ENCODE data around the gene IGFALS. TPM values are rescaled to one million over a fixed set of nuclear protein-coding genes. Genes with fewer than 3 reads are reported as not detected.

The IGFALS gene
- total and polyA plus RNA-seq, 2 experiments from 2014 or later, result 0.16 TPM; not detected in 1

- TF ChIP-seq EZH2 (IDR thresholded peaks at IDR 0.05; ENCODE audit: low read depth, unreplicated experiment), result no peak
- TF ChIP-seq JUNB (IDR thresholded peaks at IDR 0.05; ENCODE audit: unreplicated experiment), result no peak
- TF ChIP-seq, protein P1, sequence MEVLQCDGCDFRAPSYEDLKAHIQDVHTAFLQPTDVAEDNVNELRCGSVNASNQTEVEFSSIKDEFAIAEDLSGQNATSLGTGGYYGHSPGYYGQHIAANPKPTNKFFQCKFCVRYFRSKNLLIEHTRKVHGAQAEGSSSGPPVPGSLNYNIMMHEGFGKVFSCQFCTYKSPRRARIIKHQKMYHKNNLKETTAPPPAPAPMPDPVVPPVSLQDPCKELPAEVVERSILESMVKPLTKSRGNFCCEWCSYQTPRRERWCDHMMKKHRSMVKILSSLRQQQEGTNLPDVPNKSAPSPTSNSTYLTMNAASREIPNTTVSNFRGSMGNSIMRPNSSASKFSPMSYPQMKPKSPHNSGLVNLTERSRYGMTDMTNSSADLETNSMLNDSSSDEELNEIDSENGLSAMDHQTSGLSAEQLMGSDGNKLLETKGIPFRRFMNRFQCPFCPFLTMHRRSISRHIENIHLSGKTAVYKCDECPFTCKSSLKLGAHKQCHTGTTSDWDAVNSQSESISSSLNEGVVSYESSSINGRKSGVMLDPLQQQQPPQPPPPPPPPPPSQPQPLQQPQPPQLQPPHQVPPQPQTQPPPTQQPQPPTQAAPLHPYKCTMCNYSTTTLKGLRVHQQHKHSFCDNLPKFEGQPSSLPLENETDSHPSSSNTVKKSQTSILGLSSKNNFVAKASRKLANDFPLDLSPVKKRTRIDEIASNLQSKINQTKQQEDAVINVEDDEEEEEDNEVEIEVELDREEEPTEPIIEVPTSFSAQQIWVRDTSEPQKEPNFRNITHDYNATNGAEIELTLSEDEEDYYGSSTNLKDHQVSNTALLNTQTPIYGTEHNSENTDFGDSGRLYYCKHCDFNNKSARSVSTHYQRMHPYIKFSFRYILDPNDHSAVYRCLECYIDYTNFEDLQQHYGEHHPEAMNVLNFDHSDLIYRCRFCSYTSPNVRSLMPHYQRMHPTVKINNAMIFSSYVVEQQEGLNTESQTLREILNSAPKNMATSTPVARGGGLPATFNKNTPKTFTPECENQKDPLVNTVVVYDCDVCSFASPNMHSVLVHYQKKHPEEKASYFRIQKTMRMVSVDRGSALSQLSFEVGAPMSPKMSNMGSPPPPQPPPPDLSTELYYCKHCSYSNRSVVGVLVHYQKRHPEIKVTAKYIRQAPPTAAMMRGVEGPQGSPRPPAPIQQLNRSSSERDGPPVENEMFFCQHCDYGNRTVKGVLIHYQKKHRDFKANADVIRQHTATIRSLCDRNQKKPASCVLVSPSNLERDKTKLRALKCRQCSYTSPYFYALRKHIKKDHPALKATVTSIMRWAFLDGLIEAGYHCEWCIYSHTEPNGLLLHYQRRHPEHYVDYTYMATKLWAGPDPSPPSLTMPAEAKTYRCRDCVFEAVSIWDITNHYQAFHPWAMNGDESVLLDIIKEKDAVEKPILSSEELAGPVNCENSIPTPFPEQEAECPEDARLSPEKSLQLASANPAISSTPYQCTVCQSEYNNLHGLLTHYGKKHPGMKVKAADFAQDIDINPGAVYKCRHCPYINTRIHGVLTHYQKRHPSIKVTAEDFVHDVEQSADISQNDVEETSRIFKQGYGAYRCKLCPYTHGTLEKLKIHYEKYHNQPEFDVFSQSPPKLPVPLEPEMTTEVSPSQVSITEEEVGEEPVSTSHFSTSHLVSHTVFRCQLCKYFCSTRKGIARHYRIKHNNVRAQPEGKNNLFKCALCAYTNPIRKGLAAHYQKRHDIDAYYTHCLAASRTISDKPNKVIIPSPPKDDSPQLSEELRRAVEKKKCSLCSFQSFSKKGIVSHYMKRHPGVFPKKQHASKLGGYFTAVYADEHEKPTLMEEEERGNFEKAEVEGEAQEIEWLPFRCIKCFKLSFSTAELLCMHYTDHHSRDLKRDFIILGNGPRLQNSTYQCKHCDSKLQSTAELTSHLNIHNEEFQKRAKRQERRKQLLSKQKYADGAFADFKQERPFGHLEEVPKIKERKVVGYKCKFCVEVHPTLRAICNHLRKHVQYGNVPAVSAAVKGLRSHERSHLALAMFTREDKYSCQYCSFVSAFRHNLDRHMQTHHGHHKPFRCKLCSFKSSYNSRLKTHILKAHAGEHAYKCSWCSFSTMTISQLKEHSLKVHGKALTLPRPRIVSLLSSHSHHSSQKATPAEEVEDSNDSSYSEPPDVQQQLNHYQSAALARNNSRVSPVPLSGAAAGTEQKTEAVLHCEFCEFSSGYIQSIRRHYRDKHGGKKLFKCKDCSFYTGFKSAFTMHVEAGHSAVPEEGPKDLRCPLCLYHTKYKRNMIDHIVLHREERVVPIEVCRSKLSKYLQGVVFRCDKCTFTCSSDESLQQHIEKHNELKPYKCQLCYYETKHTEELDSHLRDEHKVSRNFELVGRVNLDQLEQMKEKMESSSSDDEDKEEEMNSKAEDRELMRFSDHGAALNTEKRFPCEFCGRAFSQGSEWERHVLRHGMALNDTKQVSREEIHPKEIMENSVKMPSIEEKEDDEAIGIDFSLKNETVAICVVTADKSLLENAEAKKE (CRISPR knock-in tag; IDR thresholded peaks at IDR 0.05), result no peak
Observed at GRCh38 chr16:1762879-1763520, 30.5 kb downstream of the IGFALS start (continued).

DNA sequence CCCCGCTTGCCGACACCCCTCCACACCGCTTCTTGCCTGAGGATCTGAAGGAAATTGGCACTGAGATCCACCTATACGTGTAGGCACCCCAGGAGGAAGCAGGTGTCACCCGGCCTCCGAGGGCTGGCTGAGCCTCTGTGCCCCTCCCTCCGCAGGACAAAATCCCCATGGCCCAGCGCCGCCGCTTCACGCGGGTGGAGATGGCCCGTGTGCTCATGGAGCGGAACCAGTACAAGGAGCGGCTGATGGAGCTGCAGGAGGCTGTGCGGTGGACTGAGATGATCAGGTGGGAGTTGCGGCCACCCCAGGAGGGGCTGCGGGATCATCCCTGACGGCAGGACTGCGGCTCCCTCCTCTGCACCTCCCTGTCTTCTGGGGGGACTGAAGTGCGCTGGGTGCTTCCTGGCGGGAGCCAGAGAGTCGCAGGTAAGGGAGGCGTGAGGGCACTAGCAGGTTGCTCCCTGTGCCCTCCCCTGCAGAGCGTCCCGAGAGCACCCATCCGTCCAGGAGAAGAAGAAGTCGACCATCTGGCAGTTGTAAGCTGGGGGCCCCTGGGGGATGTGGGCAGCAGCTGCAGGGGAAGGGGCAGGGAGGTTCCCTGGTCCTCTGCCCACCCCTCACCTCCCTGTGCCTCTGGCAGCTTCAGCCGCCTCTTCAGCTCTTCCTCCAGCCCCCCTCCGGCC is 31.2 kb downstream of the IGFALS start:
- Histone ChIP-seq H2AFZ (no peak overlapping the region), H3K36me3 (ENCODE audit: insufficient read depth) (no peaks in the 10 kb centered on the region), H3K27ac (ENCODE audit: low read depth) (no peak overlapping the region), H3K79me2 (replicated peaks; ENCODE audit: insufficient read depth) (no peaks in the 10 kb centered on the region), H3K27me3 (ENCODE audit: insufficient read depth) (no peaks in the 10 kb centered on the region), H3K4me3 (no peak overlapping the region), H3K4me1 (ENCODE audit: insufficient read depth) (no peaks in the 10 kb centered on the region; the same call in 1 of the 2 replicates), H3F3A (replicated peaks; ENCODE audit: low read depth) (0 out of 2 replicates have a peak, but pooled peaks cover 3% of the 10 kb centered on the region), H4K20me1 (replicated peaks; ENCODE audit: insufficient read depth) (no peaks in the 10 kb centered on the region), H3K9me2 (ENCODE audit: insufficient read depth) (no peaks in the 10 kb centered on the region), H3K4me2 (no peak overlapping the region)
- Mint-ChIP-seq H3K9me3 (no peaks in the 10 kb centered on the region; the same call in 2 of the 3 replicates), H3K4me1 (no peaks in the 10 kb centered on the region), H3K36me3 (ENCODE audit: low read depth) (peaks cover 12% of the 10 kb centered on the region), H3K27me3 (ENCODE audit: insufficient read depth, low read depth, poor library complexity) (peaks cover 11% of the 10 kb centered on the region), H3K27ac (no peak overlapping the region), H3K4me3 (no peak overlapping the region)
- no peak for DNase-seq (ENCODE audit: low spot score)
- no peak for ATAC-seq
- TF ChIP-seq EZH2 (IDR thresholded peaks at IDR 0.05; ENCODE audit: low read depth, unreplicated experiment), result no peak
- TF ChIP-seq, protein P2, sequence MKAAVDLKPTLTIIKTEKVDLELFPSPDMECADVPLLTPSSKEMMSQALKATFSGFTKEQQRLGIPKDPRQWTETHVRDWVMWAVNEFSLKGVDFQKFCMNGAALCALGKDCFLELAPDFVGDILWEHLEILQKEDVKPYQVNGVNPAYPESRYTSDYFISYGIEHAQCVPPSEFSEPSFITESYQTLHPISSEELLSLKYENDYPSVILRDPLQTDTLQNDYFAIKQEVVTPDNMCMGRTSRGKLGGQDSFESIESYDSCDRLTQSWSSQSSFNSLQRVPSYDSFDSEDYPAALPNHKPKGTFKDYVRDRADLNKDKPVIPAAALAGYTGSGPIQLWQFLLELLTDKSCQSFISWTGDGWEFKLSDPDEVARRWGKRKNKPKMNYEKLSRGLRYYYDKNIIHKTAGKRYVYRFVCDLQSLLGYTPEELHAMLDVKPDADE (IDR thresholded peaks at IDR 0.05), result no peak
- TF ChIP-seq POLR2AphosphoS5 (IDR thresholded peaks at IDR 0.05; ENCODE audit: low read depth), result no peak
- no peak for TF ChIP-seq ZNF331 (CRISPR knock-in tag; IDR thresholded peaks at IDR 0.05; ENCODE audit: low read depth)
- TF ChIP-seq, protein P3, sequence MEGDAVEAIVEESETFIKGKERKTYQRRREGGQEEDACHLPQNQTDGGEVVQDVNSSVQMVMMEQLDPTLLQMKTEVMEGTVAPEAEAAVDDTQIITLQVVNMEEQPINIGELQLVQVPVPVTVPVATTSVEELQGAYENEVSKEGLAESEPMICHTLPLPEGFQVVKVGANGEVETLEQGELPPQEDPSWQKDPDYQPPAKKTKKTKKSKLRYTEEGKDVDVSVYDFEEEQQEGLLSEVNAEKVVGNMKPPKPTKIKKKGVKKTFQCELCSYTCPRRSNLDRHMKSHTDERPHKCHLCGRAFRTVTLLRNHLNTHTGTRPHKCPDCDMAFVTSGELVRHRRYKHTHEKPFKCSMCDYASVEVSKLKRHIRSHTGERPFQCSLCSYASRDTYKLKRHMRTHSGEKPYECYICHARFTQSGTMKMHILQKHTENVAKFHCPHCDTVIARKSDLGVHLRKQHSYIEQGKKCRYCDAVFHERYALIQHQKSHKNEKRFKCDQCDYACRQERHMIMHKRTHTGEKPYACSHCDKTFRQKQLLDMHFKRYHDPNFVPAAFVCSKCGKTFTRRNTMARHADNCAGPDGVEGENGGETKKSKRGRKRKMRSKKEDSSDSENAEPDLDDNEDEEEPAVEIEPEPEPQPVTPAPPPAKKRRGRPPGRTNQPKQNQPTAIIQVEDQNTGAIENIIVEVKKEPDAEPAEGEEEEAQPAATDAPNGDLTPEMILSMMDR (conservative IDR thresholded peaks at IDR 0.05; ENCODE audit: low read depth in 2 of 2), result no peak
- no peak for TF ChIP-seq REST (IDR thresholded peaks at IDR 0.05; ENCODE audit: unreplicated experiment)

All from GM23338 (cell line).